Nephron progenitor cell (in vitro differentiated cells): Measurements from ENCODE around the gene HFE.

Source experiments
- DNase-seq: peaks from one replicate; pipeline ENCODE4 v3.0.0; 2021
- H3K27ac Mint-ChIP-seq: 2 replicates; pipeline ENCODE4 v1.8.0; 2021; ENCODE audit warnings: mild to moderate bottlenecking, moderate library complexity, mixed read lengths
- H3K27me3 Mint-ChIP-seq: 2 replicates; pipeline ENCODE4 v1.8.0; 2021; ENCODE audit warnings: mild to moderate bottlenecking, low read depth, mixed read lengths; ENCODE audit not compliant: poor library complexity
- H3K36me3 Mint-ChIP-seq: 2 replicates; pipeline ENCODE4 v1.8.0; 2021; ENCODE audit warnings: low read depth, mixed read lengths
- H3K4me1 Mint-ChIP-seq: 2 replicates; pipeline ENCODE4 v1.8.0; 2021; ENCODE audit warnings: mixed read lengths
- H3K4me3 Mint-ChIP-seq: 2 replicates; pipeline ENCODE4 v1.8.0; 2021; ENCODE audit warnings: mild to moderate bottlenecking, moderate library complexity, mixed read lengths
- H3K9me3 Mint-ChIP-seq: 2 replicates; pipeline ENCODE4 v1.8.0; 2021; ENCODE audit warnings: mild to moderate bottlenecking, moderate library complexity, mixed read lengths
- TF ChIP-seq, protein P1 (sequence below): fragments of 200-600 bp; sonication (generic); IDR thresholded peaks from 2 replicates; pipeline ENCODE4 v1.5.0; 2021; ENCODE audit warnings: antibody characterized with exemption

Gene HFE

DNA sequence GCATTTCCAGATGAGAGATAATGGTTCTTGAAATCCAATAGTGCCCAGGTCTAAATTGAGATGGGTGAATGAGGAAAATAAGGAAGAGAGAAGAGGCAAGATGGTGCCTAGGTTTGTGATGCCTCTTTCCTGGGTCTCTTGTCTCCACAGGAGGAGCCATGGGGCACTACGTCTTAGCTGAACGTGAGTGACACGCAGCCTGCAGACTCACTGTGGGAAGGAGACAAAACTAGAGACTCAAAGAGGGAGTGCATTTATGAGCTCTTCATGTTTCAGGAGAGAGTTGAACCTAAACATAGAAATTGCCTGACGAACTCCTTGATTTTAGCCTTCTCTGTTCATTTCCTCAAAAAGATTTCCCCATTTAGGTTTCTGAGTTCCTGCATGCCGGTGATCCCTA, 6.8 kb downstream of the HFE start:
- DNase-seq: no peak
- no peaks in the 10 kb centered on the region for H3K9me3 Mint-ChIP-seq
- H3K4me3 Mint-ChIP-seq: no peak overlapping the region
- peaks cover 6% of the 10 kb centered on the region for H3K36me3 Mint-ChIP-seq
- peaks cover 11% of the 10 kb centered on the region for H3K27me3 Mint-ChIP-seq
- TF ChIP-seq, protein P1, sequence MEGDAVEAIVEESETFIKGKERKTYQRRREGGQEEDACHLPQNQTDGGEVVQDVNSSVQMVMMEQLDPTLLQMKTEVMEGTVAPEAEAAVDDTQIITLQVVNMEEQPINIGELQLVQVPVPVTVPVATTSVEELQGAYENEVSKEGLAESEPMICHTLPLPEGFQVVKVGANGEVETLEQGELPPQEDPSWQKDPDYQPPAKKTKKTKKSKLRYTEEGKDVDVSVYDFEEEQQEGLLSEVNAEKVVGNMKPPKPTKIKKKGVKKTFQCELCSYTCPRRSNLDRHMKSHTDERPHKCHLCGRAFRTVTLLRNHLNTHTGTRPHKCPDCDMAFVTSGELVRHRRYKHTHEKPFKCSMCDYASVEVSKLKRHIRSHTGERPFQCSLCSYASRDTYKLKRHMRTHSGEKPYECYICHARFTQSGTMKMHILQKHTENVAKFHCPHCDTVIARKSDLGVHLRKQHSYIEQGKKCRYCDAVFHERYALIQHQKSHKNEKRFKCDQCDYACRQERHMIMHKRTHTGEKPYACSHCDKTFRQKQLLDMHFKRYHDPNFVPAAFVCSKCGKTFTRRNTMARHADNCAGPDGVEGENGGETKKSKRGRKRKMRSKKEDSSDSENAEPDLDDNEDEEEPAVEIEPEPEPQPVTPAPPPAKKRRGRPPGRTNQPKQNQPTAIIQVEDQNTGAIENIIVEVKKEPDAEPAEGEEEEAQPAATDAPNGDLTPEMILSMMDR: no peak
- no peak overlapping the region for H3K27ac Mint-ChIP-seq
- H3K4me1 Mint-ChIP-seq: peaks cover 17% of the 10 kb centered on the region

DNA sequence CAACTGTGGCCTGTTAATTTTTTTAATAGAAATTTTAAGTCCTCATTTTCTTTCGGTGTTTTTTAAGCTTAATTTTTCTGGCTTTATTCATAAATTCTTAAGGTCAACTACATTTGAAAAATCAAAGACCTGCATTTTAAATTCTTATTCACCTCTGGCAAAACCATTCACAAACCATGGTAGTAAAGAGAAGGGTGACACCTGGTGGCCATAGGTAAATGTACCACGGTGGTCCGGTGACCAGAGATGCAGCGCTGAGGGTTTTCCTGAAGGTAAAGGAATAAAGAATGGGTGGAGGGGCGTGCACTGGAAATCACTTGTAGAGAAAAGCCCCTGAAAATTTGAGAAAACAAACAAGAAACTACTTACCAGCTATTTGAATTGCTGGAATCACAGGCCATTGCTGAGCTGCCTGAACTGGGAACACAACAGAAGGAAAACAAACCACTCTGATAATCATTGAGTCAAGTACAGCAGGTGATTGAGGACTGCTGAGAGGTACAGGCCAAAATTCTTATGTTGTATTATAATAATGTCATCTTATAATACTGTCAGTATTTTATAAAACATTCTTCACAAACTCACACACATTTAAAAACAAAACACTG, 10.1 kb downstream of the HFE start:
- TF ChIP-seq, protein P1: peak; percentile 81
- no peaks in the 10 kb centered on the region for H3K9me3 Mint-ChIP-seq

DNA sequence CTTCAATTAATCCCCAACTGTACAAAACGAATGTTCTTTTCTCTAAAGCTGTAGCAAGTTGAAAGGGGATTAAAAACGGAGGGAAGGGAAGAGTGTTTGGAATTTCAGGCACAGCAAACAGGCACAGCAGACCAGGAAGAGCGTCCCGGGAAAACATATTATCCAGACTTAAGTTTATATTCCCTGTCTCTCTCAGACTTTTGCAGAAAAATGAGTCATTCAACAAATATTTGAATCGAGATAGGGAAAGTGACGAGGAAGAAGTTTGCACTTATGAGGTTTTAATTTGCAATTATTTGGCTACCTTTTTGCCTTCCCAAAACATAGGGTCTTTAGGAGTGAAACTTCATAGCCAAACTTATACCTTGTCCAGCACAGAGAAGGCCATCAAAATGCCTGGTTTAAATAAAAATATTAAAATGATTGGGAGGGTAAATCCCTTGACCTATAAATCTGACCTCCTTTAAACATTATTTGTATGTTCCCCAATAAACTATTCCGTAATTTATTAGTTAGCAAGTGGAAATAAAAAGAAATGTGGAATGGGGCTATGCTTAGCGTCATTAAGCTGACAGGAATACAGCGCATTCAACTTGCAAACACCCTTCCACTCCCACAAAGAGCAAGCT, 16.0 kb downstream of the HFE start:
- Mint-ChIP-seq H3K4me3 (peak overlapping the region; percentile 88), H3K9me3 (peaks cover 38% of the 10 kb centered on the region), H3K4me1 (peaks cover 29% of the 10 kb centered on the region), H3K27me3 (no peaks in the 10 kb centered on the region), H3K27ac (peak overlapping the region; percentile 97), H3K36me3 (peaks cover 15% of the 10 kb centered on the region)
- no peak for DNase-seq
- TF ChIP-seq, protein P1: no peak

More for the DNA sequence above, 10.1 kb downstream of the HFE start:
- no peak overlapping the region for H3K4me3 Mint-ChIP-seq
- peak; percentile 60 for DNase-seq
- peaks cover 5% of the 10 kb centered on the region for H3K27me3 Mint-ChIP-seq
- H3K4me1 Mint-ChIP-seq: peaks cover 12% of the 10 kb centered on the region
- H3K27ac Mint-ChIP-seq: no peak overlapping the region
- no peaks in the 10 kb centered on the region for H3K36me3 Mint-ChIP-seq

DNA sequence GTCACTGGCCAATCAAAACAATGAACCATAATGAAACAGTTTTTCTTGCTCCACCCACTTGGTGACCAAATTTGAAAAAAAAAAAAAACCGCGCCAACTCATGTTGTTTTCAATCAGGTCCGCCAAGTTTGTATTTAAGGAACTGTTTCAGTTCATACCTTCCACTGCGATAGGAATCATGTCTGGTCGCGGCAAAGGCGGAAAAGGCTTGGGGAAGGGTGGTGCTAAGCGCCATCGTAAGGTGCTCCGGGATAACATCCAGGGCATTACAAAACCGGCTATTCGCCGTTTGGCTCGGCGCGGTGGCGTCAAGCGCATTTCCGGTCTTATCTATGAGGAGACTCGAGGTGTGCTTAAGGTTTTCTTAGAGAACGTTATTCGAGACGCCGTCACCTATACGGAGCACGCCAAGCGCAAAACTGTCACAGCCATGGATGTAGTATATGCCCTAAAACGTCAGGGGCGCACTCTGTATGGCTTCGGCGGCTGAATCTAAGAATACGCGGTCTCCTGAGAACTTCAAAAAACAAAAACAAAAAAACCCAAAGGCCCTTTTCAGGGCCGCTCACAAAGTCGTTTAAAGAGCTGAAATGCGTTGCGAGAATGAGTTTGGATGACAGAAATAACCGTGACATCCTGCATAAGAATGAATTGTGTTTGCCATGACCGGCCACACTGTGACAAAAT, 16.7 kb downstream of the HFE start:
- H3K36me3 Mint-ChIP-seq: peaks cover 19% of the 10 kb centered on the region
- H3K9me3 Mint-ChIP-seq: peaks cover 42% of the 10 kb centered on the region
- peak; percentile 59 for DNase-seq
- TF ChIP-seq, protein P1: peak; percentile 51
- H3K27ac Mint-ChIP-seq: peak overlapping the region; percentile 97
- no peaks in the 10 kb centered on the region for H3K27me3 Mint-ChIP-seq
- H3K4me3 Mint-ChIP-seq: peak overlapping the region; percentile 88
- H3K4me1 Mint-ChIP-seq: peaks cover 29% of the 10 kb centered on the region

DNA sequence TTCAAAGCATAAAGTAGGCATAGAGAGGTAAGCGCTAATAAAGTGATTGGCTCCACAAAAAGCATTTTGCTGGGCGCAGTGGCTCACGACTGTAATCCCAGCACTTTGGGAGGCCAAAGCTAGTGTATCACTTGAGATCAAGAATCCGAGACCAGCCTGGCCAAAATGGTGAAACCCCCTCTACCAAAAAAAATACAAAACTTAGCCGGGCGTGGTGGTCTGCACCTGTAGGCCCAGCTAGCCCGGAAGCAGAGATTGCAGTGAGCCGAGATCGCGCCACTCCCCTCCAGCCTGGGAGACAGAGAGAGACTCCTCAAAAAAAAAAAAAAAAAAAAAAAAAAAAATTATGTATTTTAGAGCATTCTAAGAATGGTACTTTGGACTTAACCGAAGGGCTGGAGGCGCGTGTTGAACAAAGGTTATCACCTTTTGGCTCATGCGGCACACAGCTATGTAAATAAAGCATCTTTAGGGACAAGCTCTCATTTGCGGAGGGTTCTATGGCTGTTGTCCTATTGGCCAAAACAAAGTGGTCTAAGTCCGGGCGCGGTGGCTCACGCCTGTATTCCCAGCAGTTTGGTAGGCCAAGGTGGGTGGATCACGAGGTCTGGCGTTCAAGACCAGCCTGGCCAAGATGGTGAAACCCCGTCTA, 17.4 kb downstream of the HFE start:
- peaks cover 2% of the 10 kb centered on the region for H3K27me3 Mint-ChIP-seq
- peaks cover 19% of the 10 kb centered on the region for H3K36me3 Mint-ChIP-seq
- H3K4me1 Mint-ChIP-seq: peaks cover 29% of the 10 kb centered on the region
- TF ChIP-seq, protein P1: no peak
- DNase-seq: no peak
- peaks cover 42% of the 10 kb centered on the region for H3K9me3 Mint-ChIP-seq
- peak overlapping the region; percentile 88 for H3K4me3 Mint-ChIP-seq
- H3K27ac Mint-ChIP-seq: peak overlapping the region; percentile 97
